GM21529 (cell line): ENCODE results near the gene NAIF1.
"Not testable (repeated sequence)": the region's sequence is repeated elsewhere in the genome, so short reads cannot be mapped to it uniquely, and the experiment has no call there.

ENCODE experiments used
- ATAC-seq: cut with Tn5 transposase; IDR thresholded peaks from one replicate; pipeline ENCODE4 v1.9.1; 2021; ENCODE audit not compliant: unreplicated experiment

Gene NAIF1

GRCh38 chr9:128066713-128067644 is at the start of gene NAIF1:
Gene NAIF1, minus strand, starts transcription at chr9:128067320. Its CDS starts 219 bp downstream, at chr9:128067101.
- ATAC-seq = peak; percentile 64

GRCh38 chr9:128116104-128117083 is 49.3 kb upstream of the NAIF1 start:
- ATAC-seq = no peak

GRCh38 chr9:128115187-128116103 is 48.3 kb upstream of the NAIF1 start:
- no peak for ATAC-seq

- ATAC-seq = no peak
Measured at GRCh38 chr9:128114326-128115186, 47.4 kb upstream of the NAIF1 start.

- ATAC-seq = no peak
Measured at GRCh38 chr9:128113526-128114325, 46.6 kb upstream of the NAIF1 start.

- not testable (repeated sequence) for ATAC-seq
Measured at GRCh38 chr9:128111726-128112125, 44.6 kb upstream of the NAIF1 start.

- no peak for ATAC-seq
Measured at GRCh38 chr9:128109050-128109709, 42.1 kb upstream of the NAIF1 start.

- no peak for ATAC-seq
Measured at GRCh38 chr9:128108269-128109049, 41.3 kb upstream of the NAIF1 start.

- no peak for ATAC-seq
Measured at GRCh38 chr9:128107468-128108268, 40.5 kb upstream of the NAIF1 start.

- no peak for ATAC-seq
Measured at GRCh38 chr9:128106940-128107467, 39.9 kb upstream of the NAIF1 start.

GRCh38 chr9:128106181-128106939 is 39.2 kb upstream of the NAIF1 start:
- no peak for ATAC-seq

- ATAC-seq = no peak
Measured at GRCh38 chr9:128105538-128106175, 38.5 kb upstream of the NAIF1 start.

GRCh38 chr9:128104171-128104618 is 37.1 kb upstream of the NAIF1 start:
- ATAC-seq = no peak

- ATAC-seq = no peak
Measured at GRCh38 chr9:128103589-128103962, 36.5 kb upstream of the NAIF1 start.
